ENCODE results near the gene DET1. TPM values are rescaled to one million over a fixed set of nuclear protein-coding genes. Genes with fewer than 3 reads are reported as not detected.

The DET1 gene
- total RNA-seq, 1 experiment from 2014 or later, result 6.1 TPM

DNA sequence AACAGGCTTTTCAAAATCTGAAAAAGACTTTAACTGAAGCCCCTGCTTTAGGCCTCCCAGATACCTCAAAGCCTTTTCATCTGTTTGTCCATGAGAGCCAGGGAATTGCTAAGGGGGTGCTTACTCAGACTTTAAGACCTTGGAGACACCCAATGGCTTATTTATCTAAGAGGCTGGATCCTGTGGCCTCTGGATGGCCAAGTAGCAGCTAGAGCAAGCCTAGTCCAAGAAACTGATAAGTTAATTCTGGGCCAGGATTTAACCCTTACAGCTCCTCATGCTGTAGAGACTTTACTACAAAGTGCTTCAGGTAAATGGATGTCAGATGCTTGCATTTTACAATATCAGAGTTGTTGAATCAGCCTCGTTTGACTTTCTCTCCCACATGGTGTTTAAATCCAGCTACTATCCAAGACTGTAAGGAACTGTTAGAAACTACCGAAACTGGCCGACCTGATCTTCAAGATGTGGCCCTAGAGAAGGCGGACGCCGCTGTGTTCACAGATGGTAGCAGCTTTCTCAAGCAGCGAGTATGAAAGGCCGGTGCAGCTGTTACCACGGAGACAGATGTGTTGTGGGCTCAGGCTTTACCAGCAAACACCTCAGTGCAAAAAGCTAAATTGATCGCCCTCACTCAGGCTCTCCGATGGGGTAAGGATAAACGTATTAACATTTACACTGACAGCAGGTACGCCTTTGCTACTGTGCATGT, 3.3 kb downstream of the DET1 start:
- POLR2A ChIA-PET, result no interaction called here
- no peak overlapping the region for H3K4me3 Mint-ChIP-seq
- H3K9me3 Mint-ChIP-seq, result peaks cover 6% of the 10 kb centered on the region
- CTCF ChIA-PET, result no interaction called here
- H3K27ac Mint-ChIP-seq, result no peak overlapping the region
- no peak for ATAC-seq
- peaks cover 41% of the 10 kb centered on the region for H3K4me1 Mint-ChIP-seq
- no peaks in the 10 kb centered on the region; the same call in 1 of the 2 replicates for H3K36me3 Mint-ChIP-seq
- H3K27me3 Mint-ChIP-seq (ENCODE audit: low read depth), result no peaks in the 10 kb centered on the region
- TF ChIP-seq SOX15 (CRISPR knock-in tag; IDR thresholded peaks at IDR 0.05), result no peak
- TF ChIP-seq, protein P1, sequence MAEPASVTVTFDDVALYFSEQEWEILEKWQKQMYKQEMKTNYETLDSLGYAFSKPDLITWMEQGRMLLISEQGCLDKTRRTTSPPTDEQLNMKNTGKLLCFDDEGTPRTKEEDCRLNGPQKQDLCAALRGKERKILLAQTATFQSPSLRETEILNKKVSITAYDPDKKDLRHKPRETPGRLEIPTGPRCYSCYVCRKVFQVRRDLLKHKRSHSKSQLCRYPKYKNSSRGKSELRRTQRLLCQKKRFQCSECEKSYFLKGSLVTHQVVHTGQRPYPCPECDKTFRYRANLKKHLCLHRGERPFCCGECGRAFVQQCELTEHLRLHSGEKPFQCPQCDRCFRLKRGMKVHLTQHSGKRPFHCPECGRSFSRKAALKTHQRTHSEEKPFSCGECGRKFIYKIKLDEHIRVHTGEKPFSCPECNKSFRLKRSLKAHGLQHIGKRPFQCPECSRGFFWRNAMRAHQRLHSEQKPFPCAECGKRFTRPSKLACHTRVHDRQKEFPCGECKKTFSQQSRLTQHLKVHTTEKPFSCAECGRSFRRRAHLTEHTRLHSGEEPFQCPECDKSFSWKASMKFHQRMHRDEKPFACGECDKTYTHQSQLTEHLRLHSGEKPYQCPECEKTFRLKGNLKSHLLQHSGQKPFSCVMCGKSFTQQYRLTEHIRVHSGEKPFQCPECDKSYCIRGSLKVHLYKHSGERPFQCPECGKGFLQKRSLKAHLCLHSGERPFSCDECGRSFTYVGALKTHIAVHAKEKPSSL (CRISPR knock-in tag; conservative IDR thresholded peaks at IDR 0.05), result no peak
- no peak for TF ChIP-seq OVOL2 (CRISPR knock-in tag; IDR thresholded peaks at IDR 0.05; ENCODE audit: borderline replicate concordance)
- TF ChIP-seq, protein P2, sequence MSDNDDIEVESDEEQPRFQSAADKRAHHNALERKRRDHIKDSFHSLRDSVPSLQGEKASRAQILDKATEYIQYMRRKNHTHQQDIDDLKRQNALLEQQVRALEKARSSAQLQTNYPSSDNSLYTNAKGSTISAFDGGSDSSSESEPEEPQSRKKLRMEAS (CRISPR knock-in tag; IDR thresholded peaks at IDR 0.05), result no peak
- no peak for TF ChIP-seq NFATC4 (CRISPR knock-in tag; IDR thresholded peaks at IDR 0.05)
- no peak for TF ChIP-seq ELF4 (CRISPR knock-in tag; IDR thresholded peaks at IDR 0.05; ENCODE audit: low read depth)
- no peak for TF ChIP-seq NFYB (CRISPR knock-in tag; conservative IDR thresholded peaks at IDR 0.05; ENCODE audit: low read depth)
- TF ChIP-seq, protein P3, sequence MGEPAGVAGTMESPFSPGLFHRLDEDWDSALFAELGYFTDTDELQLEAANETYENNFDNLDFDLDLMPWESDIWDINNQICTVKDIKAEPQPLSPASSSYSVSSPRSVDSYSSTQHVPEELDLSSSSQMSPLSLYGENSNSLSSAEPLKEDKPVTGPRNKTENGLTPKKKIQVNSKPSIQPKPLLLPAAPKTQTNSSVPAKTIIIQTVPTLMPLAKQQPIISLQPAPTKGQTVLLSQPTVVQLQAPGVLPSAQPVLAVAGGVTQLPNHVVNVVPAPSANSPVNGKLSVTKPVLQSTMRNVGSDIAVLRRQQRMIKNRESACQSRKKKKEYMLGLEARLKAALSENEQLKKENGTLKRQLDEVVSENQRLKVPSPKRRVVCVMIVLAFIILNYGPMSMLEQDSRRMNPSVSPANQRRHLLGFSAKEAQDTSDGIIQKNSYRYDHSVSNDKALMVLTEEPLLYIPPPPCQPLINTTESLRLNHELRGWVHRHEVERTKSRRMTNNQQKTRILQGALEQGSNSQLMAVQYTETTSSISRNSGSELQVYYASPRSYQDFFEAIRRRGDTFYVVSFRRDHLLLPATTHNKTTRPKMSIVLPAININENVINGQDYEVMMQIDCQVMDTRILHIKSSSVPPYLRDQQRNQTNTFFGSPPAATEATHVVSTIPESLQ (CRISPR knock-in tag; IDR thresholded peaks at IDR 0.05), result no peak
- TF ChIP-seq, protein P4, sequence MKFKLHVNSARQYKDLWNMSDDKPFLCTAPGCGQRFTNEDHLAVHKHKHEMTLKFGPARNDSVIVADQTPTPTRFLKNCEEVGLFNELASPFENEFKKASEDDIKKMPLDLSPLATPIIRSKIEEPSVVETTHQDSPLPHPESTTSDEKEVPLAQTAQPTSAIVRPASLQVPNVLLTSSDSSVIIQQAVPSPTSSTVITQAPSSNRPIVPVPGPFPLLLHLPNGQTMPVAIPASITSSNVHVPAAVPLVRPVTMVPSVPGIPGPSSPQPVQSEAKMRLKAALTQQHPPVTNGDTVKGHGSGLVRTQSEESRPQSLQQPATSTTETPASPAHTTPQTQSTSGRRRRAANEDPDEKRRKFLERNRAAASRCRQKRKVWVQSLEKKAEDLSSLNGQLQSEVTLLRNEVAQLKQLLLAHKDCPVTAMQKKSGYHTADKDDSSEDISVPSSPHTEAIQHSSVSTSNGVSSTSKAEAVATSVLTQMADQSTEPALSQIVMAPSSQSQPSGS (CRISPR knock-in tag; IDR thresholded peaks at IDR 0.05; ENCODE audit: borderline replicate concordance, low read depth), result no peak
- no peak for TF ChIP-seq NR3C1 (CRISPR knock-in tag; conservative IDR thresholded peaks at IDR 0.05; ENCODE audit: low read depth)
- no peak for TF ChIP-seq ATF1 (CRISPR knock-in tag; IDR thresholded peaks at IDR 0.05)
- no peak for DNase-seq (ENCODE audit: low spot score)

DNA sequence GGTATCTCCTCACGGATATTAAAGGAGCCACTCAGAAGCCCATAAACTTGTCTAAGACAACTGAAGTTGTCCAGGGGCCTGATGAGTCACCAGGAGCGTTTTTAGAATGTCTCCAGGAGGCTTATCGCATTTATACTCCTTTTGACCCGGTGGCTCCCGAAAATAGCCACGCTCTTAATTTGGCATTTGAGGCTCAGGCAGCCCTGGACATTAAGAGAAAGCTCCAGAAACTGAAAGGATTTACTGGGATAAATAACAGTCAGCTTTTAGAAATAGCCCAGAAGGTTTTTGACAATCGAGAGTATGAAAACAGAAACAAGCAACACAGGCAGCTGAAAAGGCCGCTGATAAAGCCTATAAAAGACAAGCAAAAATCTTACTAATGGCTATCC, 4.1 kb downstream of the DET1 start:
- Mint-ChIP-seq H3K9me3 (peaks cover 6% of the 10 kb centered on the region), H3K4me1 (peaks cover 47% of the 10 kb centered on the region), H3K27me3 (ENCODE audit: low read depth) (no peaks in the 10 kb centered on the region), H3K27ac (no peak overlapping the region), H3K4me3 (no peak overlapping the region), H3K36me3 (no peaks in the 10 kb centered on the region; the same call in 1 of the 2 replicates)
- ATAC-seq (no peak), DNase-seq (ENCODE audit: low spot score) (no peak)
- ChIA-PET POLR2A (no interaction called here), CTCF (no interaction called here)
- TF ChIP-seq, protein P5, sequence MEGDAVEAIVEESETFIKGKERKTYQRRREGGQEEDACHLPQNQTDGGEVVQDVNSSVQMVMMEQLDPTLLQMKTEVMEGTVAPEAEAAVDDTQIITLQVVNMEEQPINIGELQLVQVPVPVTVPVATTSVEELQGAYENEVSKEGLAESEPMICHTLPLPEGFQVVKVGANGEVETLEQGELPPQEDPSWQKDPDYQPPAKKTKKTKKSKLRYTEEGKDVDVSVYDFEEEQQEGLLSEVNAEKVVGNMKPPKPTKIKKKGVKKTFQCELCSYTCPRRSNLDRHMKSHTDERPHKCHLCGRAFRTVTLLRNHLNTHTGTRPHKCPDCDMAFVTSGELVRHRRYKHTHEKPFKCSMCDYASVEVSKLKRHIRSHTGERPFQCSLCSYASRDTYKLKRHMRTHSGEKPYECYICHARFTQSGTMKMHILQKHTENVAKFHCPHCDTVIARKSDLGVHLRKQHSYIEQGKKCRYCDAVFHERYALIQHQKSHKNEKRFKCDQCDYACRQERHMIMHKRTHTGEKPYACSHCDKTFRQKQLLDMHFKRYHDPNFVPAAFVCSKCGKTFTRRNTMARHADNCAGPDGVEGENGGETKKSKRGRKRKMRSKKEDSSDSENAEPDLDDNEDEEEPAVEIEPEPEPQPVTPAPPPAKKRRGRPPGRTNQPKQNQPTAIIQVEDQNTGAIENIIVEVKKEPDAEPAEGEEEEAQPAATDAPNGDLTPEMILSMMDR (IDR thresholded peaks at IDR 0.05), result no peak
- no peak for TF ChIP-seq ESRRA (CRISPR knock-in tag; IDR thresholded peaks at IDR 0.05; ENCODE audit: borderline replicate concordance)
- TF ChIP-seq, protein P6, sequence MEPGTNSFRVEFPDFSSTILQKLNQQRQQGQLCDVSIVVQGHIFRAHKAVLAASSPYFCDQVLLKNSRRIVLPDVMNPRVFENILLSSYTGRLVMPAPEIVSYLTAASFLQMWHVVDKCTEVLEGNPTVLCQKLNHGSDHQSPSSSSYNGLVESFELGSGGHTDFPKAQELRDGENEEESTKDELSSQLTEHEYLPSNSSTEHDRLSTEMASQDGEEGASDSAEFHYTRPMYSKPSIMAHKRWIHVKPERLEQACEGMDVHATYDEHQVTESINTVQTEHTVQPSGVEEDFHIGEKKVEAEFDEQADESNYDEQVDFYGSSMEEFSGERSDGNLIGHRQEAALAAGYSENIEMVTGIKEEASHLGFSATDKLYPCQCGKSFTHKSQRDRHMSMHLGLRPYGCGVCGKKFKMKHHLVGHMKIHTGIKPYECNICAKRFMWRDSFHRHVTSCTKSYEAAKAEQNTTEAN (CRISPR knock-in tag; IDR thresholded peaks at IDR 0.05), result no peak
- TF ChIP-seq, protein P7, sequence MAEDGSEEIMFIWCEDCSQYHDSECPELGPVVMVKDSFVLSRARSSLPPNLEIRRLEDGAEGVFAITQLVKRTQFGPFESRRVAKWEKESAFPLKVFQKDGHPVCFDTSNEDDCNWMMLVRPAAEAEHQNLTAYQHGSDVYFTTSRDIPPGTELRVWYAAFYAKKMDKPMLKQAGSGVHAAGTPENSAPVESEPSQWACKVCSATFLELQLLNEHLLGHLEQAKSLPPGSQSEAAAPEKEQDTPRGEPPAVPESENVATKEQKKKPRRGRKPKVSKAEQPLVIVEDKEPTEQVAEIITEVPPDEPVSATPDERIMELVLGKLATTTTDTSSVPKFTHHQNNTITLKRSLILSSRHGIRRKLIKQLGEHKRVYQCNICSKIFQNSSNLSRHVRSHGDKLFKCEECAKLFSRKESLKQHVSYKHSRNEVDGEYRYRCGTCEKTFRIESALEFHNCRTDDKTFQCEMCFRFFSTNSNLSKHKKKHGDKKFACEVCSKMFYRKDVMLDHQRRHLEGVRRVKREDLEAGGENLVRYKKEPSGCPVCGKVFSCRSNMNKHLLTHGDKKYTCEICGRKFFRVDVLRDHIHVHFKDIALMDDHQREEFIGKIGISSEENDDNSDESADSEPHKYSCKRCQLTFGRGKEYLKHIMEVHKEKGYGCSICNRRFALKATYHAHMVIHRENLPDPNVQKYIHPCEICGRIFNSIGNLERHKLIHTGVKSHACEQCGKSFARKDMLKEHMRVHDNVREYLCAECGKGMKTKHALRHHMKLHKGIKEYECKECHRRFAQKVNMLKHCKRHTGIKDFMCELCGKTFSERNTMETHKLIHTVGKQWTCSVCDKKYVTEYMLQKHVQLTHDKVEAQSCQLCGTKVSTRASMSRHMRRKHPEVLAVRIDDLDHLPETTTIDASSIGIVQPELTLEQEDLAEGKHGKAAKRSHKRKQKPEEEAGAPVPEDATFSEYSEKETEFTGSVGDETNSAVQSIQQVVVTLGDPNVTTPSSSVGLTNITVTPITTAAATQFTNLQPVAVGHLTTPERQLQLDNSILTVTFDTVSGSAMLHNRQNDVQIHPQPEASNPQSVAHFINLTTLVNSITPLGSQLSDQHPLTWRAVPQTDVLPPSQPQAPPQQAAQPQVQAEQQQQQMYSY (CRISPR knock-in tag; IDR thresholded peaks at IDR 0.05), result no peak
- TF ChIP-seq RELA (CRISPR knock-in tag; IDR thresholded peaks at IDR 0.05; ENCODE audit: borderline replicate concordance), result no peak
- no peak for TF ChIP-seq ZNF219 (CRISPR knock-in tag; IDR thresholded peaks at IDR 0.05; ENCODE audit: borderline replicate concordance)
- no peak for TF ChIP-seq FOXP1 (CRISPR knock-in tag; IDR thresholded peaks at IDR 0.05; ENCODE audit: borderline replicate concordance)
- no peak for TF ChIP-seq TP53 (CRISPR knock-in tag; IDR thresholded peaks at IDR 0.05)
- TF ChIP-seq CREM (CRISPR knock-in tag; IDR thresholded peaks at IDR 0.05), result no peak
- no peak for TF ChIP-seq PRRX2 (CRISPR knock-in tag; IDR thresholded peaks at IDR 0.05)
